Testis (tissue), 2 donors: Measurements from ENCODE around the gene TBRG1.

Experiments
- CTCF ChIP-seq, 3 experiments: fragments of 450-650 bp in 2 of 3; fragments of 200-600 bp in 1 of 3; sonication (generic) in 1 of 3; IDR thresholded peaks; one replicate each; pipeline ENCODE4 v1.5.1; 2016 to 2019; ENCODE audit warnings: antibody characterized with exemption in 3 of 3, mild to moderate bottlenecking in 2 of 3, moderate library complexity in 1 of 3
- POLR2A ChIP-seq: fragments of 450-650 bp; IDR thresholded peaks from one replicate; pipeline ENCODE4 v1.6.1; 2017; ENCODE audit warnings: antibody characterized with exemption, mild to moderate bottlenecking, moderate library complexity

- no peak for TF ChIP-seq POLR2A
- TF ChIP-seq CTCF (IDR thresholded peaks at IDR 0.05), result no peak
These were observed 3.8 kb upstream of the TBRG1 start for GRCh38 chr11:124618863-124619262.
